Measurements from ENCODE around the gene RPTOR. TPM values are rescaled to one million over a fixed set of nuclear protein-coding genes. Genes with fewer than 3 reads are reported as not detected.

Gene RPTOR
- total RNA-seq, 3 donors from 2014 or later: 21.4 to 27.5 (median 23.6) TPM

DNA sequence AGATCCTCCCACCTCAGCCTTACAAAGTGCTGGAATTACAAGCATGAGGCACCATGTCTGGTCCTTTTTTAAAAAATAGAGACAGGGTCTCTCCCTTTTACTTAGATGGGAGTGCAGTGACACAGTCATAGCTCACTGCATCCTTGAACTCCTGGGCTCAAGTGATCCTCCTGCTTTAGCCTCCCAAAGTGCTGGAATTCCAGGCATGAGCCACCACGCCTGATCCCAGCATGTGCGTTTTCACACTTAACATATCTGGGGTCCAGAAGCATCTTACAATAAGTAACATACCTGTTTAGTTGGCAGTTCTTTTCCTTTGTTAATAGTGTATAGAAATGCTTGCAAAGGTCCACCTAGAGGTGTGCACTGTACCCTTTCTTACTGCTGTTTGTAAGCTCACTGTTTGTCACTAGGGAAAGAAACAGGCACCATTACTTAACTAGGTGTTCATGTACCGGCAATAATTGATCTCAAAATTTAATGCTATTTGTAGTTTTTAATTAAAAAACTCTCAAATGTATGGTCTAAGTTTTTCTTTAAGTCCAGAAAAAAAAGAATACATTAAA is 221.7 kb downstream of the RPTOR start:
- Histone ChIP-seq H3K36me3 (no peaks in the 10 kb centered on the region), H3K4me3 (no peak overlapping the region), H3K27me3 (no peaks in the 10 kb centered on the region), H3K9me3 (no peaks in the 10 kb centered on the region), H3K27ac (no peak overlapping the region), H3K4me1 (no peaks in the 10 kb centered on the region)
- intact Hi-C loops (cut with DNase I; ENCODE audit: low total_unique reads): no loop called here
- DNase-seq (ENCODE audit: low spot score in 2 of 2): no peak
- TF ChIP-seq, protein P1, sequence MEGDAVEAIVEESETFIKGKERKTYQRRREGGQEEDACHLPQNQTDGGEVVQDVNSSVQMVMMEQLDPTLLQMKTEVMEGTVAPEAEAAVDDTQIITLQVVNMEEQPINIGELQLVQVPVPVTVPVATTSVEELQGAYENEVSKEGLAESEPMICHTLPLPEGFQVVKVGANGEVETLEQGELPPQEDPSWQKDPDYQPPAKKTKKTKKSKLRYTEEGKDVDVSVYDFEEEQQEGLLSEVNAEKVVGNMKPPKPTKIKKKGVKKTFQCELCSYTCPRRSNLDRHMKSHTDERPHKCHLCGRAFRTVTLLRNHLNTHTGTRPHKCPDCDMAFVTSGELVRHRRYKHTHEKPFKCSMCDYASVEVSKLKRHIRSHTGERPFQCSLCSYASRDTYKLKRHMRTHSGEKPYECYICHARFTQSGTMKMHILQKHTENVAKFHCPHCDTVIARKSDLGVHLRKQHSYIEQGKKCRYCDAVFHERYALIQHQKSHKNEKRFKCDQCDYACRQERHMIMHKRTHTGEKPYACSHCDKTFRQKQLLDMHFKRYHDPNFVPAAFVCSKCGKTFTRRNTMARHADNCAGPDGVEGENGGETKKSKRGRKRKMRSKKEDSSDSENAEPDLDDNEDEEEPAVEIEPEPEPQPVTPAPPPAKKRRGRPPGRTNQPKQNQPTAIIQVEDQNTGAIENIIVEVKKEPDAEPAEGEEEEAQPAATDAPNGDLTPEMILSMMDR (IDR thresholded peaks at IDR 0.05): no peak
- TF ChIP-seq POLR2A (IDR thresholded peaks at IDR 0.05) (no peak), POLR2AphosphoS5 (IDR thresholded peaks at IDR 0.05) (no peak)

DNA sequence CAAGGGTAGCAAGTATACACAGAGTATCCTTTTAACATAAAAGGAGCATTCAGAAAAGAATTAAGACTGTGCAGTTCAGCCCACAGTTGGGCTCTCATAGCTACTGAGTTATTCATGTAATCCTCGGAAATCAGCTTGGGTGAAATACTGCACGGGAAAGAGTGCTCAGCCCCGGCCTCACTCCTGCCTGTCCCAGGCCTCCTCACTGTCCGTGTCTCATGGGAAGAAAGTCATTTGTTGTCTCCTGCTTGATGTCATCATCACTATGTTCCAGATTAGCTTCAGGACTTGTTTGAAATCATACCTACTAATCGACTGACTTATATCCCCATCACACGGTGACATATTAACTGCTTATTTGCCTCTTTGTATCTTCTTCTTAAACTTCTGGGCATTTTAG is 223.8 kb downstream of the RPTOR start:
- Histone ChIP-seq H3K27ac (no peak overlapping the region), H3K27me3 (no peaks in the 10 kb centered on the region), H3K9me3 (no peaks in the 10 kb centered on the region), H3K4me1 (no peaks in the 10 kb centered on the region), H3K4me3 (no peak overlapping the region), H3K36me3 (no peaks in the 10 kb centered on the region)
- no peak for DNase-seq (ENCODE audit: low spot score in 2 of 2)
- intact Hi-C loops (cut with DNase I; ENCODE audit: low total_unique reads): no loop called here
- no peak for TF ChIP-seq POLR2A (IDR thresholded peaks at IDR 0.05)
- TF ChIP-seq, protein P1 (IDR thresholded peaks at IDR 0.05): no peak
- no peak for TF ChIP-seq POLR2AphosphoS5 (IDR thresholded peaks at IDR 0.05)

DNA sequence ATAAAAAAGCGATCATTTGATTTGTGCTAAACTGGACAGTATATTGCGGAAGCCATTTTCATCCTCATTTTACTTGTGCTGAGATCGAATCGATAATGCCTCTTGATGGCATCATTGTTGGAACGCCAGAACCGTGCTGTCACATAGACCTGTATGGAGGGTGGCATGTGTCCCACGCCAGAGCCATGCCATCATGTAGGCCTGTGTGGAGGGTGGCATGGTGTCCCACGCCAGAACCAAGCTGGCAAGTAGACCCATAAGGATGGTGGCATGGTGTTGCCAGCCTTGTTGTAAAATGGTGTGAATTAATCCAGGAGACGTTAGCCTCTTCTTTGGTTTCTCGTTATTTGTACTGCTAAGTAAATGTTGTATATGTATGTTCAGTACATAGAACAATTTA is 224.3 kb downstream of the RPTOR start:
- TF ChIP-seq, protein P1 (IDR thresholded peaks at IDR 0.05): no peak
- TF ChIP-seq POLR2A (IDR thresholded peaks at IDR 0.05): no peak
- no peak for TF ChIP-seq POLR2AphosphoS5 (IDR thresholded peaks at IDR 0.05)
- no peaks in the 10 kb centered on the region for H3K36me3 ChIP-seq
- no peaks in the 10 kb centered on the region for H3K4me1 ChIP-seq
- no peaks in the 10 kb centered on the region for H3K27me3 ChIP-seq
- no peaks in the 10 kb centered on the region for H3K9me3 ChIP-seq
- no peak overlapping the region for H3K27ac ChIP-seq
- DNase-seq (ENCODE audit: low spot score in 2 of 2): no peak
- intact Hi-C loops (cut with DNase I; ENCODE audit: low total_unique reads): no loop called here
- no peak overlapping the region for H3K4me3 ChIP-seq

DNA sequence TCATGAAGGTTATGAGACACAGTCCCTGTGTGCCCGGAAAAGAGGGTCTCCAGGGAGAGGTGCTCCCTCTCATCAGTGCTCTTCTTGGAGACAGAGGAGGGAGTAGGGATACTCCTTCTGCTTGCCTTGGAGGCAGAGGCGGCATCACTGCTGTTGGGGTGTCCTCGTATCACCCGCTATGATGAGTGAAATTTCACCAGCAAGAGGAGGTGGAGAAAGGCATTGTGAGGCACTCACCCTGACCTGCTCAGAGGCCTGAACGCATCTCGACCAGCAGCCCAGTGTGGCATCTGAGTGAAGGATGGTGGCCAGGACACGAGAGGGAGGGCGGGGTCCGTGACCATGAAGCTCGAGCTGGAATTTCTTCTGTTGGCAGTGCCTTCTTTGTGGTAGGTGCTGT is 224.9 kb downstream of the RPTOR start:
- Histone ChIP-seq H3K36me3 (no peaks in the 10 kb centered on the region), H3K27me3 (no peaks in the 10 kb centered on the region), H3K27ac (no peak overlapping the region), H3K9me3 (no peaks in the 10 kb centered on the region), H3K4me1 (no peaks in the 10 kb centered on the region), H3K4me3 (no peak overlapping the region)
- DNase-seq (ENCODE audit: low spot score in 2 of 2): no peak
- TF ChIP-seq POLR2A (IDR thresholded peaks at IDR 0.05): no peak
- intact Hi-C loops (cut with DNase I; ENCODE audit: low total_unique reads): no loop called here

DNA sequence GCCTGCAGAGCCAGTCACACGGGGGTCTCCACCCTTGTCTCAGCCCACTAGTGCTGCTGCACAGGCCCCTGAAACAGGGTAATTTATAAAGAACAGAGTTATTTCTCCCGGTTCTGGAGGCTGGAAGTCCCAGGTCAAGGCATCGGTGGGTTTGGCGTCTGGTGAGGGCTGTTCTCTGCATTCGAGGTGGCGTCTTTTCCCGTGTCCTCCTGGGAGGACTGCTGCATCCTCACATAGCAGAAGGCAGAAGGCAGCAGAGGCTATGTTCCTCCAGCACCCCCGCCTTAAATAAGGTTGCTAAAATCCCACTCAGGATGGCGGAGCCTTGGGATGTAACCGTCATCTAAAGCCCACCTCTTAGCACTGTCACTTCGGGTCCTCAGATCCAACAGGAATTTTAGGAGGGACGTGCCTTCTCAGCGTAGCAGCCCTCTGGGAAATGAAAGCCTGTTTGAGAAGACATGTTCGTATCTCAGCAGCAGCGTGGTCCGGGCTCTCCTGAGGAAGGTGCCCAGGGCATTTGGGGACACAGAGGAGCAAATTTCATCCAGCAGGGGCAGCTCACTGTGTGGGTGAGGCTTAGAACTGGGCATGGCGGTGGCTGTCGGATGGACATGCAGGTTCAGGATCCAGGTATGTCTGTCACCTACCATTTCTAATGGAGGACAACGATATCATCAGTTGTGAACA is 225.4 kb downstream of the RPTOR start:
- H3K27me3 ChIP-seq: no peaks in the 10 kb centered on the region
- no peaks in the 10 kb centered on the region for H3K4me1 ChIP-seq
- no peak overlapping the region for H3K27ac ChIP-seq
- intact Hi-C loops (cut with DNase I; ENCODE audit: low total_unique reads): no loop called here
- H3K36me3 ChIP-seq: no peaks in the 10 kb centered on the region
- TF ChIP-seq POLR2AphosphoS5 (IDR thresholded peaks at IDR 0.05) (no peak), POLR2A (IDR thresholded peaks at IDR 0.05) (no peak)
- TF ChIP-seq, protein P1 (IDR thresholded peaks at IDR 0.05): no peak
- DNase-seq (ENCODE audit: low spot score in 2 of 2): no peak
- no peak overlapping the region for H3K4me3 ChIP-seq
- H3K9me3 ChIP-seq: no peaks in the 10 kb centered on the region
